Measurements from ENCODE around the gene GMDS. TPM values are rescaled to one million over a fixed set of nuclear protein-coding genes. Genes with fewer than 3 reads are reported as not detected.

GMDS gene
- total and polyA plus RNA-seq, 7 donors = 2.8 to 6.6 (median 4.7) TPM

DNA sequence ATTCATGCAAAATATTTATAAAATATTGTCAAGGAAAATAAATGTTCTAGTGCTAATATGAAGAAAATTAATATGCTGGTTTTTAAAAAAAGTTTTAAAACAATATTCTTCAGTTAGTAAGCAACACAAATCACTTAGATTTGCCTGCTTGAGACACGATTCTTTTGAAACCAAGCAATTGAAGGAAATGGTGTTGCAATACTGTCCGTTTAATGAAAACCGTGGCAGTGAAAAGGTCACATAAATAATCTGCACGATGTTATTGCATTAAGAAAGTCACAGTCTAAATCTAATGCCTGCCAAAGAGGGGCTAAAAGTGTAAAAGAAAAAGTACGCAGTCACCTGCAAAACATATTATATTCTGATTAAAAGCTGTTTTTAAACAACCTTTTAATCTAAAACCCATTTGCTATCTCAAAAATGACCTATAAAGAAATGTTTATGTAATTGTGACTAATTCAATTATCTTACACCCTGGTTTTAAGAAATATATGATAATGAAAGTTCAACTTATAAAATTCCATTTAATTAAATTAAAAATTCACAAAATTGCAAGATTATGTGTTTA lies 143.0 kb downstream of the GMDS start:
- no peak for ATAC-seq
- 61 to 68% (median 66%) methylated on average over 5 of the region's 5 CpGs for WGBS, 3 donors

DNA sequence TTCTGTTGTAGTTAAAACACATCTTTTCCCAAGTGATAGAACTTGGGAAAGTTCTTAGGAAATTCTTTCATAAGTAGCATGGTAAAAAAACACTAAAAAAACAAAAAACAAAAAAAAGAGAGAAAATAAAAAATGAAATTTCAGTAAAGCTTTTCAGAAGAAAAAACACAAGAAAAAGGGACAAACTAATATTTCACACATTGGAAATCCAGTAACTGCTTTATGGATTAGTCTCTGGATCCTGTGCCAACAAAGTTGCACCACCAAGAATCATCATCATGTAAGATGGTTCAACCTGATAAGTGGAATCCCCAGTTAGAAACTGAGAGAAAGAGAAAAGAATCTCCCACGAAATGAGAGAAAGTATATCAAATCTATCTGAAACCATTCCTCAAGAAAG lies 144.2 kb downstream of the GMDS start:
- intact Hi-C loops (cut with DNase I) = loop anchor here (10.0 kb wide), 2 partner anchors 496 to 534 kb away; partner anchors contain the start of gene FOXC1 (in 1 of the 2)
- TF ChIP-seq, protein P1, sequence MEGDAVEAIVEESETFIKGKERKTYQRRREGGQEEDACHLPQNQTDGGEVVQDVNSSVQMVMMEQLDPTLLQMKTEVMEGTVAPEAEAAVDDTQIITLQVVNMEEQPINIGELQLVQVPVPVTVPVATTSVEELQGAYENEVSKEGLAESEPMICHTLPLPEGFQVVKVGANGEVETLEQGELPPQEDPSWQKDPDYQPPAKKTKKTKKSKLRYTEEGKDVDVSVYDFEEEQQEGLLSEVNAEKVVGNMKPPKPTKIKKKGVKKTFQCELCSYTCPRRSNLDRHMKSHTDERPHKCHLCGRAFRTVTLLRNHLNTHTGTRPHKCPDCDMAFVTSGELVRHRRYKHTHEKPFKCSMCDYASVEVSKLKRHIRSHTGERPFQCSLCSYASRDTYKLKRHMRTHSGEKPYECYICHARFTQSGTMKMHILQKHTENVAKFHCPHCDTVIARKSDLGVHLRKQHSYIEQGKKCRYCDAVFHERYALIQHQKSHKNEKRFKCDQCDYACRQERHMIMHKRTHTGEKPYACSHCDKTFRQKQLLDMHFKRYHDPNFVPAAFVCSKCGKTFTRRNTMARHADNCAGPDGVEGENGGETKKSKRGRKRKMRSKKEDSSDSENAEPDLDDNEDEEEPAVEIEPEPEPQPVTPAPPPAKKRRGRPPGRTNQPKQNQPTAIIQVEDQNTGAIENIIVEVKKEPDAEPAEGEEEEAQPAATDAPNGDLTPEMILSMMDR (IDR thresholded peaks at IDR 0.05) = no peak
- no peak overlapping the region for H3K27ac ChIP-seq
- no peaks in the 10 kb centered on the region for H3K9me3 ChIP-seq
- WGBS, 3 donors = 82 to 94% (median 92%) methylated on average over 1 of the region's 1 CpG
- peaks cover 7% of the 10 kb centered on the region for H3K4me1 ChIP-seq
- H3K4me3 ChIP-seq = no peak overlapping the region
- H3K27me3 ChIP-seq (ENCODE audit: insufficient read depth in 3 of 3, low read length in 2 of 3) = no peaks in the 10 kb centered on the region
- ATAC-seq (no peak), DNase-seq (no peak)
- no peaks in the 10 kb centered on the region for H3K36me3 ChIP-seq (ENCODE audit: insufficient read depth in 1 of 2, low read depth in 1 of 2)

More for the DNA sequence above, 143.0 kb downstream of the GMDS start:
- TF ChIP-seq, protein P1 (IDR thresholded peaks at IDR 0.05) = no peak
- H3K9me3 ChIP-seq = no peaks in the 10 kb centered on the region
- no peak overlapping the region for H3K27ac ChIP-seq
- H3K27me3 ChIP-seq (ENCODE audit: insufficient read depth in 3 of 3, low read length in 2 of 3) = no peaks in the 10 kb centered on the region
- DNase-seq = no peak
- no peak overlapping the region for H3K4me3 ChIP-seq
- peaks cover 7% of the 10 kb centered on the region for H3K4me1 ChIP-seq
- intact Hi-C loops (cut with DNase I) = loop anchor here (10.0 kb wide), 2 partner anchors 498 to 532 kb away; partner anchors contain the start of gene FOXC1 (in 1 of the 2)
- H3K36me3 ChIP-seq (ENCODE audit: insufficient read depth in 1 of 2, low read depth in 1 of 2) = no peaks in the 10 kb centered on the region

DNA sequence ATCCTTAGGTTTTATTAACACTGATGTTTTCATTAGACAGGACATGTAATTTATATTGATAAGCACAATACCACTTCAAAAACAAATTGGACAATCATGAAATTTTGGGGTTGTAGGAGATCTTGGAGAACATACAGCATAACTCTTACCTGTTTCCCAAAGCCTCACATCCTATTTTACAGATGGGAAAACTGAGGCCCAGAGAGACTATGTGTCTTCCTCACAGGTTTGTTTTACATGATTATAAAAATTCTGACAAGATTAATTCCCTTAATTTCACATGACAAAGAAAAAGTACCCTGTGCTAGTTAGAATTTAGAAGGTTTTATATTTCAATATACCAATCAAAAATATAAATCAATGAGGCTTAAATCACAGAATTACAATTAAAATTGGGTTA lies 145.5 kb downstream of the GMDS start:
- Histone ChIP-seq H3K4me1 (peaks cover 7% of the 10 kb centered on the region), H3K27me3 (ENCODE audit: insufficient read depth in 3 of 3, low read length in 2 of 3) (no peaks in the 10 kb centered on the region), H3K27ac (no peak overlapping the region), H3K9me3 (no peaks in the 10 kb centered on the region), H3K36me3 (ENCODE audit: insufficient read depth in 1 of 2, low read depth in 1 of 2) (no peaks in the 10 kb centered on the region), H3K4me3 (no peak overlapping the region)
- intact Hi-C loops (cut with DNase I) = loop anchor here (10.0 kb wide), 2 partner anchors 495 to 535 kb away; partner anchors contain the start of gene FOXC1 (in 1 of the 2)
- no peak for ATAC-seq
- DNase-seq = no peak
- TF ChIP-seq, protein P1 (IDR thresholded peaks at IDR 0.05) = no peak

DNA sequence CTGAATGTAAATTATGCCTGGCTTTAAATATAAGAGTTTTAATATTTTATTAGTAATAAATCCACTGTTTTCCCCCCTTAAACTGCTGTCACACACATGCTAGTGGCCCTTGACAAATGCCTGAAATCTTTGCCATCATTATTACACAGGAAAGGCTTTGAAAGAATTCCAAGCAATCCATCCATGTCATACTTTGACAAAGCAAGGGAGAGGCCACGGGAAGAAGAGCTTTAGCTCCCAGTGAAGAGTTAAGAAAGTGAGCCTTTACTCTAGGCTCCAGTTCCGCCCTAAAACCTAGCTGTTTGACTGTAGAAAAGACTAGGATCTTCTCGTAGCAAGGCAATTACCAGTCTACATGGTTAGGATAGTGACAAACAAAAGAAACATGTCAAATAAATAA lies 147.9 kb downstream of the GMDS start:
- TF ChIP-seq, protein P1 (IDR thresholded peaks at IDR 0.05) = no peak
- no peaks in the 10 kb centered on the region for H3K4me1 ChIP-seq
- no peaks in the 10 kb centered on the region for H3K9me3 ChIP-seq
- no peaks in the 10 kb centered on the region for H3K27me3 ChIP-seq (ENCODE audit: insufficient read depth in 3 of 3, low read length in 2 of 3)
- DNase-seq = no peak
- no peak overlapping the region for H3K27ac ChIP-seq
- no peak for ATAC-seq
- WGBS, 3 donors = 79 to 86% (median 86%) methylated on average over 3 of the region's 3 CpGs
- no peaks in the 10 kb centered on the region for H3K36me3 ChIP-seq (ENCODE audit: insufficient read depth in 1 of 2, low read depth in 1 of 2)
- intact Hi-C loops (cut with DNase I) = no loop called here
- no peak overlapping the region for H3K4me3 ChIP-seq

DNA sequence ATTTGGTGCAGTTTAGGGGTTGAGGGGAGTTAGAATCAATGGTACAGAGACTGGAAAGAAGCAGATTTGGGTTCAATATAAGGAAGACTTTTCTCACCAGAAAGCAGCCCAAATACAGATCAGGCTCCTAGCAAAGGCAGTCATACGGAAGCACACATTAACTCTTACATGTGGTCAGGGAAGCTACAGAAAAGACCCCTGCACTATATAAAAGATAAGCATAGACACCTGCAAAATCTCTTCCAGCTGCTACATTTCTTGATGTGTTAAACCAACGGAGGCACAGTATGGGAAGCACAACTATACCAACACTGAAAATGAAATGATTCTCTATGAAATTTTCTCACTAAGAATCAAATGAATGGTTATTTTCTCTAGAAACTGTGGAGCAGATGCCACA lies 150.8 kb downstream of the GMDS start:
- 93 to 96% (median 94%) methylated on average over 2 of the region's 2 CpGs for WGBS, 3 donors
- Histone ChIP-seq H3K27ac (no peak overlapping the region), H3K9me3 (no peaks in the 10 kb centered on the region), H3K4me1 (no peaks in the 10 kb centered on the region), H3K27me3 (ENCODE audit: insufficient read depth in 3 of 3, low read length in 2 of 3) (no peaks in the 10 kb centered on the region), H3K4me3 (no peak overlapping the region), H3K36me3 (ENCODE audit: insufficient read depth in 1 of 2, low read depth in 1 of 2) (no peaks in the 10 kb centered on the region)
- intact Hi-C loops (cut with DNase I) = no loop called here
- DNase-seq (no peak), ATAC-seq (no peak)
- TF ChIP-seq, protein P1 (IDR thresholded peaks at IDR 0.05) = no peak

All from psoas muscle (tissue), 8 donors.